HG03442 (cell line): ENCODE measurements around the gene SMCO3.

Experiments
- ATAC-seq: cut with Tn5 transposase; IDR thresholded peaks from one replicate; pipeline ENCODE4 v1.9.1; 2021; ENCODE audit warnings: mild to moderate bottlenecking, moderate library complexity; ENCODE audit not compliant: unreplicated experiment

The SMCO3 gene

GRCh38 chr12:14814014-14814413 is at the start of gene SMCO3:
Gene SMCO3, minus strand, starts transcription at chr12:14814182. Its CDS starts 7,502 bp downstream, at chr12:14806680.
- no peak for ATAC-seq

- no peak for ATAC-seq
These were observed 46.5 kb upstream of the SMCO3 start for GRCh38 chr12:14860490-14860889.

GRCh38 chr12:14858513-14858912 is 44.5 kb upstream of the SMCO3 start:
- no peak for ATAC-seq

GRCh38 chr12:14854586-14855183 is 40.7 kb upstream of the SMCO3 start:
- ATAC-seq: no peak

GRCh38 chr12:14853961-14854360 is 40.0 kb upstream of the SMCO3 start:
- ATAC-seq: no peak

GRCh38 chr12:14852880-14853279 is 38.9 kb upstream of the SMCO3 start:
- ATAC-seq: no peak

- peak; percentile 67 for ATAC-seq
These were observed 37.1 kb upstream of the SMCO3 start for GRCh38 chr12:14850929-14851663.

- no peak for ATAC-seq
These were observed 35.7 kb upstream of the SMCO3 start for GRCh38 chr12:14849661-14850060.

GRCh38 chr12:14846876-14847580 is 33.0 kb upstream of the SMCO3 start:
- ATAC-seq: no peak

GRCh38 chr12:14846042-14846587 is 32.1 kb upstream of the SMCO3 start:
- ATAC-seq: no peak

GRCh38 chr12:14845350-14845750 is 31.4 kb upstream of the SMCO3 start:
- no peak for ATAC-seq

- ATAC-seq: no peak
These were observed 30.4 kb upstream of the SMCO3 start for GRCh38 chr12:14844401-14844800.

- ATAC-seq: no peak
These were observed 29.5 kb upstream of the SMCO3 start, which contains the start of gene ART4 for GRCh38 chr12:14843425-14843887. Gene ART4, minus strand, starts transcription at chr12:14843526. Its CDS starts 413 bp downstream, at chr12:14843113.

GRCh38 chr12:14842315-14842714 is 28.3 kb upstream of the SMCO3 start:
- no peak for ATAC-seq

- ATAC-seq: no peak
These were observed 27.8 kb upstream of the SMCO3 start for GRCh38 chr12:14841761-14842160.

- no peak for ATAC-seq
These were observed 26.6 kb upstream of the SMCO3 start for GRCh38 chr12:14840616-14841015.

GRCh38 chr12:14839262-14839661 is 25.3 kb upstream of the SMCO3 start:
- ATAC-seq: no peak

GRCh38 chr12:14836336-14837210 is 22.6 kb upstream of the SMCO3 start:
- no peak for ATAC-seq

- ATAC-seq: no peak
These were observed 20.5 kb upstream of the SMCO3 start for GRCh38 chr12:14834509-14834908.

GRCh38 chr12:14833952-14834351 is 20.0 kb upstream of the SMCO3 start:
- ATAC-seq: no peak
